HG02588 (cell line): ENCODE results near the gene EIF3C.
A peak's percentile ranks its signal among the peaks of the same experiment; 100 is the strongest.
"Not testable (repeated sequence)": the region's sequence is repeated elsewhere in the genome, so short reads cannot be mapped to it uniquely, and the experiment has no call there.

Experiments
- ATAC-seq: cut with Tn5 transposase; IDR thresholded peaks from one replicate; pipeline ENCODE4 v1.9.1; 2021; ENCODE audit warnings: mild to moderate bottlenecking, moderate library complexity; ENCODE audit not compliant: unreplicated experiment

Gene EIF3C

GRCh38 chr16:28711220-28712083 lies at the start of gene EIF3C:
Gene EIF3C (plus strand): TSS chr16:28711464. CDS start chr16:28711687, 223 bp downstream.
- peak; percentile 98 for ATAC-seq

GRCh38 chr16:28666264-28666663 lies 45.0 kb upstream of the EIF3C start:
- not testable (repeated sequence) for ATAC-seq

GRCh38 chr16:28667480-28667879 lies 43.8 kb upstream of the EIF3C start:
- not testable (repeated sequence) for ATAC-seq

GRCh38 chr16:28668199-28668598 lies 43.1 kb upstream of the EIF3C start:
- not testable (repeated sequence) for ATAC-seq

GRCh38 chr16:28688327-28688952 lies 22.8 kb upstream of the EIF3C start:
- ATAC-seq, result peak; percentile 51

- ATAC-seq, result not testable (repeated sequence)
These were observed 21.8 kb upstream of the EIF3C start for GRCh38 chr16:28689425-28689824.

GRCh38 chr16:28691722-28692121 lies 19.5 kb upstream of the EIF3C start:
- ATAC-seq, result not testable (repeated sequence)

- ATAC-seq, result not testable (repeated sequence)
These were observed 17.9 kb upstream of the EIF3C start for GRCh38 chr16:28693257-28693950.

GRCh38 chr16:28699792-28700191 lies 11.5 kb upstream of the EIF3C start:
- ATAC-seq, result not testable (repeated sequence)

- not testable (repeated sequence) for ATAC-seq
These were observed 10.9 kb upstream of the EIF3C start for GRCh38 chr16:28700349-28700748.

GRCh38 chr16:28701384-28701783 lies 9.9 kb upstream of the EIF3C start:
- ATAC-seq, result not testable (repeated sequence)

GRCh38 chr16:28704246-28704645 lies 7.0 kb upstream of the EIF3C start:
- ATAC-seq, result not testable (repeated sequence)

GRCh38 chr16:28722852-28723650 lies 11.8 kb downstream of the EIF3C start:
- ATAC-seq, result not testable (repeated sequence)

GRCh38 chr16:28731253-28731652 lies 20.0 kb downstream of the EIF3C start:
- ATAC-seq, result not testable (repeated sequence)

- ATAC-seq, result not testable (repeated sequence)
These were observed 21.3 kb downstream of the EIF3C start for GRCh38 chr16:28732455-28733124.

GRCh38 chr16:28739787-28740186 lies 28.5 kb downstream of the EIF3C start:
- ATAC-seq, result not testable (repeated sequence)

GRCh38 chr16:28740631-28741030 lies 29.4 kb downstream of the EIF3C start:
- not testable (repeated sequence) for ATAC-seq

GRCh38 chr16:28741295-28741694 lies 30.0 kb downstream of the EIF3C start:
- not testable (repeated sequence) for ATAC-seq

- ATAC-seq, result not testable (repeated sequence)
These were observed 35.5 kb downstream of the EIF3C start for GRCh38 chr16:28746618-28747350.
